ENCODE data around the gene FLCN.
"Not testable (repeated sequence)": the region's sequence is repeated elsewhere in the genome, so short reads cannot be mapped to it uniquely, and the experiment has no call there.

FLCN gene

DNA sequence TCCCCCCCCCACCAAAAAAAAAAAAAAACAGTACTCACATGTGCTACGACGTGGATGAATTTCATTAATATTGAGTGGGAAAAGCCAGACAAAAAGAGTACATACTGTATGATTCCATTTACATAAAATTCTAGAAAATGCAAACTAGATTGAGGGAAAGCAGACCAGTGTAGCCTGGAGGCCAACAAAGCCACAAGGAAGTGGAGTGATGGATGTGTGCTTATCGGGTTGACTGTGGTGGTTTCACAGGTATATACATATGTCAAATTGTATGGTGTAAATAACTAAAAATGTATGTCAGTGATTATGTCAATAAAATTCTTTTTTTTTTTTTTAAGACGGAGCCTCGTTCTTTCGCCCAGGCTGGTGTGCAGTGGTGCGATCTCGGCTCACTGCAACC is 29.0 kb downstream of the FLCN start:
- DNase-seq: no peak

GRCh38 chr17:17206913-17207335 is 30.0 kb downstream of the FLCN start:
- DNase-seq: no peak

- peak; percentile 45 for DNase-seq
These were observed 30.6 kb downstream of the FLCN start, which contains the start of gene PLD6 for GRCh38 chr17:17206124-17206912. TSS of gene PLD6 (minus strand) at chr17:17206333. CDS start at chr17:17206286, 47 bp downstream.

- peak; percentile 35 for DNase-seq
These were observed 31.4 kb downstream of the FLCN start for GRCh38 chr17:17205368-17206123.

GRCh38 chr17:17204635-17205231 is 32.2 kb downstream of the FLCN start:
- no peak for DNase-seq

DNA sequence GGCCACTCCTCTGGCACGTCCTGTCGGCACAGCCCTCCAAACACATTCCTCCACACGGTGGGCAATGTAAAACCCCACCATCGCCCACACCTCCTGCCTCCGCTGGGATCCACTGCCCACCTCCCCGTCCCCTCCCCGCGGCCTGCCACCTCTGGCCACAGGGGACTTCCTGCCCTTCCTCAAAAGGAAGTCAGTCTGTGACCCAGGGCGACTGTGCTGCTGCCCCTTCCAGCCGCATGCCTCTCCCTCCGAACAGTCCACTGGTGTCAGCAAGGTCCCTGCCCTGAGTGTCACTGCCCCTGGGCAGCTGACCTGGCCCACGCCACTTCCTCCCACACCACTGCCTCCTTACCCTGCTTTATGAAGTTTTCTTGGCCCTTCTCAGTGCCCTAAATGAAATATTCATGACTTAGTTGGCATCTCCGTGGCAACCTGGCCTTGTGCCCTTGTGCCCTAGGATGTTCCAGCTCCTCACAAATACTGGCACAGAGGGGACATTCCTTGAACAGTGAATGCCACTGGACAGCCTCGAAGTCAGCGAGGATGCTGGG is 32.9 kb downstream of the FLCN start:
- DNase-seq: no peak

DNA sequence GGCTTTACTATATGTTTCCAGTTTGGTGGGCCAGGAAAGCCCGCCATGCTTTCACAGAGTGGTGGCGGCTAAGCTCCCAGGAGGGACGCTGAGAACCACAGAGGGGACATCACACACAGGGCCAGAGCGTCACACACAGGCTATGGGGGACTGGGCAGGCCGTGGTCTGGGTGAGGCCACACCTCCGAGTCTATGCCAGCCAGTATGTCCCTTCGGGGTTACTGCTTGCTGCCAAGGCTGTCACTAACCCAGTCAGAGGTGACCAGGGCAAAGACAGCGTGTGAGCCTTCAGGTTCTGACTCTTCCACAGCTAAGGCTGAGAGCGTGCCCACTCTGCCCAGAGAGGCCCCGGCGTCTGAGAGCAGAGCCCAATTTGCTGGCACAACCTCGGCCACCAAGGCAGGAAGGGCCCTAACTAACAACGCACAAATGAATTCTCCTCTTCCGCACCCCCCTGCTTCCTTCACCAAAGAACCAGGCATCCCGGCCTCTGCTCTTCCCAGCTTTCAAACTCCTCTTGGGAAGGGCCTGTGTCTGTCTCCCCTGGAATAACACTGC is 33.7 kb downstream of the FLCN start:
- no peak for DNase-seq

DNA sequence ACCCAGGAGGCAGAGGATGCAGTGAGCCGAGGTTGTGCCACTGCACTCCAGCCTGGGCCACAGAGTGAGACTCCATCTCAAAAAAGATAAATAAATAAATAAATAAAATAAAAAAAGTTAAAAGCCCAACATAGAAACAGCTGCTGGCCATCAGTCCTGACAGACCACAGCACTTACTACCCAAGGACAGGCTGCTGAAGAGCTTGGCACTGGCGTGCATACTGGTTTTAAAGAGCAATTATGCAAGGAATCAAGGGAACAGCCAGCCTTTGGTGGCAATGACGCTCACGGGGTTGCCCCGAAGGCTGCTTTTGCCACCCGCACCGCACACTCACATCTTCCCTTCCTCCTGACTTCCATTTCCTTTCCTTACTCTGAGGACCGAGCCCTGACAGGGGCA is 35.1 kb downstream of the FLCN start:
- no peak for DNase-seq

GRCh38 chr17:17201271-17201670 is 35.7 kb downstream of the FLCN start:
- no peak for DNase-seq

DNA sequence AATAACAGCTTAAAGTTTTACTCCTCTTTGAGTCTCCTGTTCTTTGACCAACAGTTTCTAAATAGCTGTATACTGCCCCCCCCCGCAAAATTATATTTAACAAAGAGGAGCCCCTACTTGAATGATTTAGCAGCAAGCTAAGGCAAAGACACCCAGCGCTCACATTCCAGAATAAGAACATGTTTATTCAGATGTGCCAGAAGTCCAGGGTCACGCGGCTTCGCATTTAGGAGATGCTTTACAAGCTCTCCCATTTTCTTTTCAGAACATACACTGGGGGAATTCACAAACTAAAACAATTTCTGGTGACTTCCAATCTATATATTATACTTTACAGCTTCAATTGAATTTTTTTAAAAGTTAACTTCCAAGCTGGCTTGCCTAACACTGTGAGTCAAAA is 36.1 kb downstream of the FLCN start:
- no peak for DNase-seq

- DNase-seq: no peak
These were observed 36.7 kb downstream of the FLCN start for GRCh38 chr17:17200311-17200710.

GRCh38 chr17:17198281-17198680 is 38.7 kb downstream of the FLCN start:
- DNase-seq: no peak

DNA sequence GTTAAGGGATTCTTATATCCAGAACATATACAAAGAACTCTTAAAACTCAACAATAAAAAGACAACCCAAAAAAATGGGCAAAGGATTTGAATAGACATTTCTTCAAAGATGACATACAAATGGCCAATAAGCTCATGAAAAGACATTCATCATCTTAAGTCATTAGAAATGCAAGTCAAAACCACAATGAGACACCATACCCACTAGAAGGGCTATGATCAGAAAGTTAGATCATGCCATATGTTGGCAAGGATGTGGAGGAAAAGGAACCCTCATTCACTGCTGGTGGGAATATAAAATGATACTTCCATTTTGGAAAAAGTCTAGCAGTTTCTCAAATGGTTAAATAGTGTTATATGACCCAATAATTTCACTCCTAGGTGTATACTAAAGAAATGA is 40.2 kb downstream of the FLCN start:
- DNase-seq: no peak

GRCh38 chr17:17195466-17195865 is 41.5 kb downstream of the FLCN start:
- DNase-seq: not testable (repeated sequence)

DNA sequence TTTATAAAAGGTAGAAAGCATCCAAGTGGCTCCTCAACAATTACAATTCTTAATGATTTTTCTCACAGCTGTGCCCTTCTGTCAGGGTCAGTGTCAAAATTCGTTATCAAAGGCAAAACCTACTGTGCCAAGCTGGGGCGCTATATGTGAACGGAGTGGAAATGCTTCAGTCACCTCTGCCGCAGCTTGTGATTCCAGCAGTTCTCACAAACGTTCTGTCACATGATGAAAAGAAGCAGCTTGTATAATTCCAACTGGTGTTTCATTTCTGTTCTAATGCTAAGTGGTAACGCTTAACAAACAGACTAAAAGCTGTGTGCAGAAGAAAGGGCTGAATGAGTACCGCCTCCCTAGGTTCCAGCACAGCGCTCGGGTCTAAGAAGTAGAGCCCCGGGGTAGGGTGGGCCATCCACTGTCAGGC is 45.0 kb downstream of the FLCN start:
- DNase-seq: no peak

DNA sequence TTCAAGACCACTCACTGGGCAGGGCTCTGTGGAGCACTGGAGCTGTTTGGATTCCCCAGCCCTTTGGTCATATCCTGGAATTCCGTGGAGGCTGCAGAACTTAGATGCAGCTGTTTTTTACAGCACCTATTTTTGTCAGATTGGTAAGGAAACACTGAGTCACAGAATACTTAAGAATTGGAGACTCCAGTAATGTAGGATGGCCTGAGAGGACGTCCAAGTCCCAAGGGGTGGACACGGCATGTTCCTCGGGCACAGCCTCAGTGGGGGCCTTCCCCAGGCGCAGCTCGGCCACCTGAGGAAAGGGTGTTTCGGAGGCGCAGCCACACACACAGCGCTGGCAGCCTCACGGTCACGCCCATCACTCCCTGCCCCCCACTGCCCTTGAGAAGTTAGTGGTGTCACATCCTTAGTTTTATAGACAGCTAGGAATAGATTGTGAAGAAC is 45.6 kb downstream of the FLCN start:
- DNase-seq: peak; percentile 80

GRCh38 chr17:17190188-17190587 is 46.8 kb downstream of the FLCN start:
- no peak for DNase-seq

DNA sequence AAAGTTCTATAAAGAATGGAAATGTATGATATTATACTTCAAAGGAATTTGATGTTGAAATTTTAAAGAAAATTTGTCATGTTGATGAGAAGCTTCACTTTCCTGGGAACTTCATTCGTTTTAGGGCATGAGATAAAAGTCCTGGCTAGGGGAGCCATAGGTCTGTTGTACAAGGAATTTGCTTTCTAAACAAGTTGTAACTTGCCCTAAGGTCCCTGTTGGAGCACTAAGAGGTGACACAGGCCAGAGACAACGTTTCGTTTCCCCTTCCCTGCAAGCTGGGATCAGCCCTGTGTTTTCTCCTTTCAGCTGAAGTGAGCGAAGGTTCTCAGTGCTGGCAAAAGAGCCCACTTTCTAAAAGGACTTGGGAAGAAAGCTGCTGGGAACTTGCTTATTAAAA is 47.4 kb downstream of the FLCN start:
- DNase-seq: no peak

- DNase-seq: no peak
These were observed 48.4 kb downstream of the FLCN start for GRCh38 chr17:17188586-17188985.

DNA sequence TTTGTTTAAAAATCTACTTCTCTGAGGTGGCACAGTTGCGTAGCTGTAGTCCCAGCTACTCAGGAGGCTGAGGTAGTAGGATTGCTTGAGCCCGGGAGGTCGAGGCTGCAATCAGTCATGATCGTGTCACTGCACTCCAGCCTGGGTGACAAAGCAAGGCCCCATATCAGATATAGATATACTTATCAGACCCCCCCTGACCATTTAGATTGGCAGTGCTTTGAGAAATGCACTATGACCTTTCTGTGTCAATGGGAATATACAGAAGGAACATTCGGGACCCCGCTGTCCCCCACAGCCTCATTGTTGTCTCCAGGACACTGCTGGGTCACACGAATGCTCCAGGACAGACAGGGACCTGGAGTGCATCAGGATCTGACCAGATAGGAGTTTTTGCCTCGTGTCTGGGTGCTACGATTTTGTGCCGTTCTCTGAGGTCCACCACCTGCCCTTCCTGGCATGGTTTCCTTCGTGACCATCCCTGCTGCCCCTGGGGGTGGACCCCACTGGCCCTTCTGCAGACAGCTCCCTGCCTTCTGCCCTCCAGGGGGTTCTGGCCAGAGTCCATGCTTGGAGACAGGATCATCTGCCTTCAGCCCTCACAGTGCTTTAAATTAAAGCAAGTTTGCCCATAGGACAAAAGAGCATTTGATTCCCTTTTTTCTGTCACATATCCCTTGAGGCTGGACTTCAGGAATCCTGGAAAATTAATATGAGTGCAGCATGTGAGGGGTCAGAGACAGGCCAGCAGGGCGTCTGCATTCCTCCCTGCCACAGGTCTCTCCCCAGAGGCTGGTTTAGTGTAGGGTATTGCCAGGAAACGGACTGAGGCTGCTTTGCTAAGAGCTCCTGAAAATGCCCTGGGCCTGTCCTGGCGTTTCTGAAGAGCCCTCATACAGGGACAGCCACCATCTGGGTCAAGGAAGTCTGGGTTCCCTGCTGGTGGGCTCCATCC is 50.1 kb downstream of the FLCN start:
- DNase-seq: no peak

DNA sequence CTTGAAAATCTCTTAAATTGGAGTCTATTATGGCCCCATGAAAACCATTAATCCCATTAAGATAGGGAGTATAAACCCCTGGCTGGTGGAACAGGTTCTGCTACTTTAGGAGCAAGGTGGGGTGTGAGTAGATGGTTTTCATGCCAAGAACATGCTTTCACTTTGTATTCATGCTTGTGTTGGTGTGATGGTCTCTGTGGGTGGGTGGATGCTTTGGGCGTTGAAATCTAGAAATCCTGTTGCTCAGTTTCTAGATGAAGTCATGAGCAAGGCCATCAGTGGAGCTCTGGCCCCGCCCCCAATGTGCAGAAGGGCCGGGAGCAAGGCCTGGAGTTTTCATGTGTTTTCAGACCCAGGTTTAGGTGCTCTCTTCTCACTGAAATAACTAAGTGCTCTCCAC is 50.9 kb downstream of the FLCN start:
- DNase-seq: no peak
